ENCODE results near the gene F10. TPM values are rescaled to one million over a fixed set of nuclear protein-coding genes. Genes with fewer than 3 reads are reported as not detected.
"Not testable (repeated sequence)": the region's sequence is repeated elsewhere in the genome, so short reads cannot be mapped to it uniquely, and the experiment has no call there.

F10 gene
- total RNA-seq = 8.2 TPM

- DNase-seq (ENCODE audit: low spot score) = peak; percentile 78
These were observed at the start of gene F10 for GRCh38 chr13:113122550-113123225. Gene F10 (plus strand): TSS chr13:113122799. CDS start chr13:113122856, 57 bp downstream.

DNA sequence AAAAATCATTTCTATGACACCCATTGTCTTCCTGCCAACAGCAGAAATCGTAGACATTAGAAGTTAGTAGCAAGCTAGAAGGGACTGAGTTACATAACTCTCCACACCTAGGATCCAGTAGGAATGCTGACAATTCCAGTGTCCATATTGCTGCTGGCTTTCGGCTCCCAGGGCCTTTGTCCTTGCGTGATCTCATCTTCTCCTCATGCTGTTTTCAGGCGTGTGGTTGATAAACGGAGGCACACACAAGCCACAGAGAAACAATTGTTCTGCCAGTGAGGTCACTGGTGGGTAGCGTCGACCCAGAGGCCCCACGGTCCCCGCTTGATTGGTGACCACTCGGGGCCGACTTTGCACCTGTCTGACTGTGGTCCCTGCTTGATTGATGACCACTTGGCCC, 48.7 kb upstream of the F10 start:
- no peak for DNase-seq (ENCODE audit: low spot score)

- DNase-seq (ENCODE audit: low spot score) = no peak
These were observed 48.2 kb upstream of the F10 start for GRCh38 chr13:113074401-113074800.

GRCh38 chr13:113074876-113075275, 47.7 kb upstream of the F10 start:
- DNase-seq (ENCODE audit: low spot score) = no peak

DNA sequence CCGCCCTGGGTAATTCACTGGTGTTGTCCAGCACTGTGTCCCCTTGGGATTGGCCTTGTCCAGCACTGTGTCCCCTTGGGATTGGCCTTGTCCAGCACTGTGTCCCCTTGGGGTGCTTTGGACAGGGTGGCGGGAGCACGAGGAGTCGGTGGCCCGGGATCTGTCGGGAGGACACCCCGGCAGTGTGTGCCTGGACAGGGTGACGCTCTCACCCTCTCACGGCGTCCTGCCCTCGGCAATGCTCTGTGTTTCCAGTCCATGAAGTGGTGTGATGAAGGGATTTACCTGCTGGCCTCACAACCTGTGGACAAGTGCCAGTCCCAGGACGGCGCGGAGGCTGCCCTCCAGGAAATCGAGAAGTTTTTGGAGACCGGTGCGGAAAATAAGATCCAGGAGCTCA, 46.9 kb upstream of the F10 start:
- no peak for DNase-seq (ENCODE audit: low spot score)

GRCh38 chr13:113076681-113077401, 45.8 kb upstream of the F10 start:
- no peak for DNase-seq (ENCODE audit: low spot score)

GRCh38 chr13:113077566-113077952, 45.0 kb upstream of the F10 start:
- no peak for DNase-seq (ENCODE audit: low spot score)

GRCh38 chr13:113077953-113078901, 44.4 kb upstream of the F10 start:
- no peak for DNase-seq (ENCODE audit: low spot score)

DNA sequence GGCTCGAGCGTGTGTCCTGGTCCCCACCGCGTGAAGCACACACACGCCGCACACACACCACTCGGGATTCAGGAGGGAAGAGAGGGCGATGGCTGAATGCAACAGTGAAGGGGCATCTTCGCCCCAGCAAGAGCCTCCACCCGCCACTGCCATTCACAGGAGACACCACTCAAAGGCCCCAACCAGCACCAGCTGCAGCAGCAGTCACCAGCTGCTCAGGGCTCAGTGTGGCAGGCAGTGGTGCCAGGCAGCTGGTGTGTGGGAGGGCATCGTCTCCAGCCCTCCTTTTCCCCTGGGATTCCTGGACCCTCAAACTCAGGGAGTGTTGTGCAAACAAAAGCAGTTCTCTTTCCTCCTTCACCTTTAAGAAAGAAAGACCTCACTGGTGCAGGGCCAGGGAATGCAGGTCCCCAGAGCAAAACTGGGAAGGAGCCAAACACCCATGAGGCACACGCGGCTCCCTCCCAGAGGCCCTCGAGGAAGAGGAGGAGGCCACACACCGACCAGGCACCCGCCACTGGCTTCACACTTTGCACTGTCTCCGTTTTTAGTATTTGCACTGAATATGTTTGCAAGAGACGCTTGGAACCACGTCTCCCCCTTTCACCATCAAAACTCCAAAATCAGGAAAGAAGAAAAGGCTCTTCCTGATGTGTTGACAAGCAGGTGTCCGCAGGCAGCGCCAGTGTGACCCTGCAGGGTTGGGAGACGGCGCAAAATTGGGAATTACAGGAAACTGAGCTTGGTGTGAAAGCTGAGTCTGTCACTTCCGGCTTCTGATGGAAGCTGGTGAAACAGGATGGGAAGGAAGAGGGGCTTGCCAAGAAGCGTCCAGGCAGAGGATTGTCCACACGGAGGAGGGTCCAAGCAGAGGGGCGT, 43.5 kb upstream of the F10 start:
- no peak for DNase-seq (ENCODE audit: low spot score)

GRCh38 chr13:113079781-113080080, 42.9 kb upstream of the F10 start:
- not testable (repeated sequence) for DNase-seq (ENCODE audit: low spot score)

- no peak for DNase-seq (ENCODE audit: low spot score)
These were observed 42.2 kb upstream of the F10 start for GRCh38 chr13:113080361-113080831.

DNA sequence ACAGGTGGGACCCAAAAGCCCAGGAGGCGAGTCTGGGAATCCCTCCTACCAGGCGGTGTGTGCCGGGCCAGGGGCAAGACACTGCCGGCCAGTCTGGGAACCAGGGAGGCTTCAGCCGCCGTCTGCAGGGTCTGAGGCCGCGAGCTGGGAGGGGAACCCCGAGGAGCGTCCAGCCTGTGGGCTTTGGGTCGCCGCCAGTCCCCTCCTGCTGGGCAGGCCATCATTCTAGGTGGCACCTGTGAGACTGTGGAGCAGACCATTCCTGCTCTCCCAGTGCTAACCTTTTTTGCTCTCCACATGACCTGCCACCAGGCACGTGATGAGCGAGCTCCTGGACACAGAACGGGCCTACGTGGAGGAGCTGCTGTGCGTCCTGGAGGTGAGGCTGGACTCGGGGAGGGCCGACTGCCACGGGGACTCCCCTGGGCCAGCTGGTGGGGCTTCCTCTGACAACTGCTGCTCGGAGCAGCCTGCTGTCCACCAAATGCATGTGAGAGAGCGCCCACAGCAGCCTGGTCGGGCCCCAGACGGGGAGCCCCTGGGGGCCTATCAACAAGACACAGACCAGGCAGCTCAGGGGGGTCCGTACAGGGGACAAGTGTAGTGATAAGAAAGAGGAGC, 41.6 kb upstream of the F10 start:
- no peak for DNase-seq (ENCODE audit: low spot score)

- DNase-seq (ENCODE audit: low spot score) = no peak
These were observed 40.2 kb upstream of the F10 start for GRCh38 chr13:113082198-113083021.

DNA sequence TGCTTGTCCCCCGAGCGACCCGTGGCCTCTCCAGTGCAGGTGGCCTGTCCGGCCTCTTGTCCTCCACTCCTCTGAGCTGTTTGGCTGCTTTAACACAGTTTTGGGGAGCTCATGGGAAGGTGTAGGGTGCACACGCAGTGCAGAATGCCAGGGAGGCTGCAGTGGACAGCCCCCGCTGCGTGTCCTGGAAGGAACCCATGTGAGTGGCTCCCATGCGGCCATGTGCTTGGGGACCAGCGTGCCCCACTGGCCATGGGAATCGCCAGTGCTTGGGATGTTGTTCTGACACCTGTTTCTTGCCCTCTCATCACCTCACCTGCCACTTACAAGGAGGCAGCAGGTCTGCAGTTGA, 39.6 kb upstream of the F10 start:
- DNase-seq (ENCODE audit: low spot score) = no peak

DNA sequence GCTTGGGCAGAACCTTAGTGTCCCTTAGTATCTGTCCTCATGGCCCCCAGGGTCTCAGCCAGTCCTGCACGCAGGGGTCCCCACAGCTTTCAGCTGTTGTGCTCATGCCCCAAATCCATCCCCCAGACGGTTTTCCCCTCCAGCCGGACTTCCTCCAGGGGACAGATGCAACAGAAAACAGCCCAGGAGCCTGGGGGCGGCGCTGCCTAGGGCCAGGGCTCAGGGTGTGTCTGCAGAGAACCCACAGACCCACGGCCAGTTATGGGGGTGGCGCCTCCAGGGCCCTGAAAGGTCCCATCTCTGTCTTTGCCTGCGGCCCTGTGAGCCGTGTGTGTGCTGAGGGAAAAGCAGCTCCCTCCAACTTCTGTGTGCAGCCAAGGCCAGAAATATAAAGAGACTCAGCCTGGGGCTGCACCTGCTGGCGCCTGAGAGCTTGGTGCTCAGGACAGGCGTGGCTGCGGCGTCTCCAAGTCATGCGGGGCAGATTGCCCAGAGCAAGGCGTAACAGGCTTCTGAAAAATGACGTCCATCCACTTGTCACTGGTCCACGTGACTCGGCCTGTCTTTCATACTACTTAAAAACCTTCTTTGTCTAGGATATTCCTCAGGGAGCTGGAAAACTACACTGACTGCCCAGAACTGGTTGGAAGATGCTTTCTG, 39.1 kb upstream of the F10 start:
- DNase-seq (ENCODE audit: low spot score) = no peak

DNA sequence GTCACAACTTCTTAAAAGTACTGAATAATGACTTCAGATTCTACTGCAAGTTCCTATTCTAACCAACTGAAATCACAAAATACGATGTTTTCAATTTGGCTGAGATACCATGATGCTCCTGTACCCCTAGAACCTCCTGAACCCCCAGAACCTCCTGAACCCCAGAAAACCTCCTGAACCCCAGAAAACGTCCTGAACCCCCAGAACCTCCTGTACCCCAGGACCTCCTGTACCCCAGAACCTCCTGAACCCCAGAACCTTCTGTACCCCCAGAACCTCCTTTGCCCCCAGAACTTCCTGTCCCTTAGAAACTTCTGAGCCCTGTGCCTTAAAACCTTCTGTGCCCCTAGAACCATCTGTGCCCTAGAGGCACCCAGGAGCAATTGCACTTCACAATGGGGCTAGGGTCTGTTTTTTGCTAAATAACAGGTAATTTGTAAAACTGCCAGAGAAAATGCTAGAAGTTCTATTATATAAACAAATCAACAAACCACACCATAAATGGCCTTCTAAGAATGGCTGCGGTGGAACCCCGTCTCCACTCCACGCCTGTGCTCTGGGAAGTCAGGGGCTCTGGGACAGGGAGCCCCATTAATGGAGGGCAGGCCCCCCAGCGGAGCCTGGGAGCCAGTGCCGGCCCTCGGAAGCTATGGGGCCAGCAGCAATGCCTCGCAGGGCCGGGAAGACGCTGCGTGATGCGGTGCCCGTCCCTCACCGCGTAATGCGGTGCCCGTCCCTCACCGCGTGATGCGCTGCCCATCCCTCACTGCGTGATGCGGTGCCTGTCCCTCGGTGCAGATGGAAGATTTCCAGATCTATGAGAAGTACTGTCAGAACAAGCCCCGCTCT, 38.3 kb upstream of the F10 start:
- DNase-seq (ENCODE audit: low spot score) = no peak

- no peak for DNase-seq (ENCODE audit: low spot score)
These were observed 37.6 kb upstream of the F10 start for GRCh38 chr13:113084943-113085540.

- no peak for DNase-seq (ENCODE audit: low spot score)
These were observed 36.4 kb upstream of the F10 start for GRCh38 chr13:113086031-113086750.
